HL-60 (cell line): ENCODE measurements around the gene OXLD1.

ENCODE experiments used
- DNase-seq, 2 experiments: peaks; one replicate each; pipeline ENCODE4 v3.0.0-alpha.2; 2010 to 2020; ENCODE audit warnings: low read depth in 1 of 2, low spot score in 1 of 2
- H3K27ac ChIP-seq: fragments of 250-450 bp; sonication (Bioruptor Pico); replicated peaks from 2 replicates; pipeline ENCODE4 v1.5.1; 2020; ENCODE audit warnings: mild to moderate bottlenecking, moderate library complexity
- H3K27me3 ChIP-seq: fragments of 250-450 bp; sonication (Bioruptor Pico); 2 replicates; pipeline ENCODE4 v1.5.1; 2021; ENCODE audit warnings: mild to moderate bottlenecking, moderate library complexity; ENCODE audit not compliant: insufficient read depth, poor library complexity, severe bottlenecking
- H3K4me3 ChIP-seq: replicated peaks from 2 replicates; pipeline ENCODE4 v1.5.1; 2011; ENCODE audit warnings: mild to moderate bottlenecking, control low read depth, low read length; ENCODE audit not compliant: insufficient read depth
- CTCF ChIP-seq: IDR thresholded peaks from one replicate; pipeline ENCODE4 v1.5.1; 2011; ENCODE audit warnings: low read length, control low read depth, inconsistent platforms; ENCODE audit not compliant: insufficient read depth
- GABPA ChIP-seq: IDR thresholded peaks from 2 replicates; pipeline ENCODE4 v1.6.1; 2012; ENCODE audit warnings: low read depth
- POLR2AphosphoS5 ChIP-seq: IDR thresholded peaks from 2 replicates; pipeline ENCODE4 v1.6.1; 2012; ENCODE audit warnings: low read depth
- REST ChIP-seq: IDR thresholded peaks from 2 replicates; pipeline ENCODE4 v1.6.1; 2012; ENCODE audit warnings: low read depth; ENCODE audit not compliant: insufficient replicate concordance
- SPI1 ChIP-seq: IDR thresholded peaks from 2 replicates; pipeline ENCODE4 v1.6.1; 2012; ENCODE audit warnings: low read depth, mild to moderate bottlenecking, borderline replicate concordance

OXLD1 gene

GRCh38 chr17:81690066-81690465, 23.7 kb upstream of the OXLD1 start:
- Histone ChIP-seq H3K27me3 (no peaks in the 10 kb centered on the region), H3K27ac (no peak overlapping the region)
- DNase-seq = no peak

GRCh38 chr17:81688616-81689015, 22.2 kb upstream of the OXLD1 start:
- no peak overlapping the region for H3K4me3 ChIP-seq
- no peaks in the 10 kb centered on the region for H3K27me3 ChIP-seq
- no peak overlapping the region for H3K27ac ChIP-seq
- TF ChIP-seq REST = no peak
- TF ChIP-seq GABPA = no peak
- TF ChIP-seq POLR2AphosphoS5 = no peak
- TF ChIP-seq CTCF = no peak
- no peak for TF ChIP-seq SPI1
- DNase-seq = no peak

More at GRCh38 chr17:81690066-81690465, 23.7 kb upstream of the OXLD1 start:
- TF ChIP-seq GABPA = no peak
- TF ChIP-seq SPI1 = no peak
- TF ChIP-seq CTCF = no peak
- TF ChIP-seq REST = no peak
- TF ChIP-seq POLR2AphosphoS5 = no peak
- no peak overlapping the region for H3K4me3 ChIP-seq

- no peak for DNase-seq
- H3K27ac ChIP-seq = no peak overlapping the region
Measured at GRCh38 chr17:81687770-81688541, 21.6 kb upstream of the OXLD1 start.

More at GRCh38 chr17:81687770-81688541, 21.6 kb upstream of the OXLD1 start:
- TF ChIP-seq POLR2AphosphoS5 (no peak), SPI1 (no peak), CTCF (no peak), REST (no peak), GABPA (no peak)
- Histone ChIP-seq H3K27me3 (no peaks in the 10 kb centered on the region), H3K4me3 (no peak overlapping the region)
